GM18867 (cell line): ENCODE measurements around the gene DCD.
A peak's percentile ranks its signal among the peaks of the same experiment; 100 is the strongest.
"Not testable (repeated sequence)": the region's sequence is repeated elsewhere in the genome, so short reads cannot be mapped to it uniquely, and the experiment has no call there.

Experiments
- ATAC-seq: cut with Tn5 transposase; IDR thresholded peaks from one replicate; pipeline ENCODE4 v1.9.1; 2021; ENCODE audit warnings: mild to moderate bottlenecking, moderate library complexity; ENCODE audit not compliant: unreplicated experiment

DCD gene

DNA sequence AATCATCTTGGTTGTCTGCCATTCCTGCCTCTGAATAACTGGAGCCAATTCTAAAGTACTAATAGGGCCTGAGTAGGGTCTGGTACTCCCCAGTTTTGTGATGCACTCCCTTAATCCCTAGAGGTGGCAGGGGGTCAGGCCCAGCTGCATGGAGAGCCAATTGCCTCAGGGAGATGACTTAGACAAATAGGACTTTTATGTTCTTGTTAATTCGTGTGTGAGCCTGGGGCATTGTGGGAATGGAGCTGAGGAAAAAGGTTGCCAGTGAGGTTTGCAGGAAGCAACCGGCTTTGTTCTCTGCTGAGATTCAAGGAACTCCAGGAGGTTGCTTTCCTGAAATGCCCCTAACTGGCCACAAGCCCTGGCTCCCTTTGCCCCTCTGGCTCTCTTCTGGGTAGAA, 6.8 kb upstream of the DCD start:
- no peak for ATAC-seq

DNA sequence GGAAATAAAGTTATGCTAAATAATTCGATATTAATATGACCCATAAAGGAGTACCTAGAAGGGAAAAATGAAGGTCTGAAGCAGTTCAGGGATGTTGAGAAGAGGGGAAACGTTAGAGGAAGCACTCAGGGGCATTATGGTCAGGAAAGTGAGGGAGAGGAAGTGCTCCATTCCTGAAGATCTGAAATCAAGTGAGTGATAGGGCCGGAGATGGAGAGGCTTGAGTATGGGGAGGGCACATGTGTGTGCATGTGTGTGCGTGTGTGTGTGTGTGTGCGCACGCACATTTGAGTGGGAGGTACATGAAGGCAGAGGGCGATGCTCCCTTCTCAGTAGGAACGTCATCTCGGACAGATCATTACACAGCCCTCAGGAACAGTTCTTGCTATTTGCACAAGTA, 4.9 kb upstream of the DCD start:
- no peak for ATAC-seq

- no peak for ATAC-seq
These were observed 2.7 kb upstream of the DCD start for GRCh38 chr12:54650889-54651288.

DNA sequence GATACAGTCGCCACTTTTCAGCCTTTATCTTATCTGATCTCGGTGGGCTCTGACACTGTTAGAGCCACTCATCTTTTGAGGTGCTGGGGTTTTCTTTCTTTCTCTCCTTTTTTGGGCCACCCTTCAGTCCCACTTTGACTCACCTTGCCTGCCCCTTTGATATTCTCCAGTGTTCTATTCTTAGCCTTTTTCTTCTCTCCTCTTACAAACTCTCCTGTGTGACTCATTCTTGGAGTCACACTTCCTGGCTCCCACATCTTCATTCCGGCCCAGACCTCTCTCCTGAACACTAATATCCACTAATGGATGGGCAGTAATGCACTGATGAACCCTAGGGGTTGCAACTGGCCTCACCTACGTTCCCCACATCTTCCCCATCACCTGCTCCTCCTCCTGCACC, 2.2 kb upstream of the DCD start:
- no peak for ATAC-seq

GRCh38 chr12:54649825-54650224, 1.7 kb upstream of the DCD start:
- ATAC-seq = no peak

- no peak for ATAC-seq
These were observed 6.6 kb downstream of the DCD start for GRCh38 chr12:54641554-54641953.

GRCh38 chr12:54641089-54641488, 7.1 kb downstream of the DCD start:
- ATAC-seq = no peak

GRCh38 chr12:54639112-54639511, 9.1 kb downstream of the DCD start:
- ATAC-seq = not testable (repeated sequence)

- ATAC-seq = no peak
These were observed 13.4 kb downstream of the DCD start, which contains the start of gene LACRT for GRCh38 chr12:54634795-54635194. Gene LACRT, minus strand, starts transcription at chr12:54634895. Its CDS starts 54 bp downstream, at chr12:54634841.

- no peak for ATAC-seq
These were observed 16.0 kb downstream of the DCD start for GRCh38 chr12:54631988-54632728.

DNA sequence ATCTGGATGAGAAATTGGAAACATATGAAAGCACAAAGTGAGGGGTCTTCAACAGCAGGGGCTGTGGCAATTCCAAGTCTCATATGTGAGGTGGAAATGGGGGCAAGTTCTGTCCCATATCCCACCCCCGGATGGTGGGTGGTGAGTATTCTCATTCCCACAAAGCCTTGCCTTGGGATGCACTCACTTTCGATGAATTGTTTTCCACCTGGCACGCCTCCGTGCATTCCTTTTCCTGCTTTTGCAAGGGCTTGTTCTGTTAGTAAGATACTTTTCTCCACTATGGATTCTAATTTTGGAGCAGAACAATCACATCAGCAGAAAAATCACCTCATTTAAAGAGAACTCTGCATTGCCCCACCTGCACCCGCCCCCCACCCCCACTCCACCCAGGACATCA, 16.6 kb downstream of the DCD start:
- ATAC-seq = no peak

- no peak for ATAC-seq
These were observed 18.2 kb downstream of the DCD start for GRCh38 chr12:54629925-54630324.

DNA sequence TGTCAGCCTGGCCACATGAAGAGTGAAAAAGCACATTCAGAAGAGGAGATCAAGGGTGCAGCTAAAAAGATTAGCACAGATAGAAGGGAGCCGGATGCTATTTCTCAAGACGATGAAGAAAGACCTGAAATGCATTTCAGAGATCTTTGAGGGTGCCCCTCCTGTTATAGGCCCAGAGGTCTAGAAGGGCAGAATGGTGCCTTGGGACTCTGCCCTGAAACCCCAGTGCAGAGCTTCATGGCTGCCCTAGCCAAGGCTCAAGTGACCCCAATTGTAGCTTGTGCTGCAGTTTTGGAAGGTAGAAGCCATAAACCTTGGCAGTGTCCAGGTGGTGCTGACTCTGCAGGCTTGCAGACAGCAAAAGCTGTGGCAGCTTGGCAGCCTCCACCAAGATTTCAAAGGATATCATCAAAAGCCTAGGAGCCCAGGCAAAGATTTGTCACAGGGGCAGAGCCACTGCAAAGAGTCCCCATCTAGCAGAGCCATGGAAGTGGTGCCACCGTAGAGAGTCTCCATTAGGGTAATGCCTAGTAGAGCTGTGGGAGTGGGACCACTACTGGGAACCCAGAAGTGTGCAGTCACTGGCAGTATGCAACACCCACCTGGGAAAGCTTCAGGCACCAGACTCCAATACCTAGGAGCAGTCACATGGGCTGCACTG, 19.8 kb downstream of the DCD start:
- ATAC-seq = no peak

DNA sequence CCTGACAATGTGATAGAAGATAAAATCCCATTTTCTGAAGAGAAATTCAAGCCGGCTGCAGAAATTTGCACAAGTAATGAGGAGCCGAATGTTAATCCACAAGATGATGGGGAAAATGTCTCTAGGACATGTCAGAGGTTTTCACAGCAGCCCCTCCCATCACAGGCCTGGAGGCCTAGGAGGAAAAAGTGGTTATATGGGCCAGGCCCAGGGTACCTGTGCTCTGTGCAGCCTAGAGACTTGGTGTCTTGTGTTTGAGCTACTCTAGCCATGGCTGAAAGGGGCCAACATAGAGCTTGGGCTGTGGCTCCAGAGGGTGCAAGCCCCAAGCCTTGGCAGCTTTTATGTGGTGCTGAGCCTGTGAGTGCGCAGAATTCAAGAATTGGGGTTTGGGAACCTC, 20.9 kb downstream of the DCD start:
- ATAC-seq = no peak

GRCh38 chr12:54625598-54625997, 22.6 kb downstream of the DCD start:
- ATAC-seq = no peak

GRCh38 chr12:54624315-54625279, 23.6 kb downstream of the DCD start:
- ATAC-seq = no peak

GRCh38 chr12:54622463-54623183, 25.5 kb downstream of the DCD start:
- peak; percentile 55 for ATAC-seq

DNA sequence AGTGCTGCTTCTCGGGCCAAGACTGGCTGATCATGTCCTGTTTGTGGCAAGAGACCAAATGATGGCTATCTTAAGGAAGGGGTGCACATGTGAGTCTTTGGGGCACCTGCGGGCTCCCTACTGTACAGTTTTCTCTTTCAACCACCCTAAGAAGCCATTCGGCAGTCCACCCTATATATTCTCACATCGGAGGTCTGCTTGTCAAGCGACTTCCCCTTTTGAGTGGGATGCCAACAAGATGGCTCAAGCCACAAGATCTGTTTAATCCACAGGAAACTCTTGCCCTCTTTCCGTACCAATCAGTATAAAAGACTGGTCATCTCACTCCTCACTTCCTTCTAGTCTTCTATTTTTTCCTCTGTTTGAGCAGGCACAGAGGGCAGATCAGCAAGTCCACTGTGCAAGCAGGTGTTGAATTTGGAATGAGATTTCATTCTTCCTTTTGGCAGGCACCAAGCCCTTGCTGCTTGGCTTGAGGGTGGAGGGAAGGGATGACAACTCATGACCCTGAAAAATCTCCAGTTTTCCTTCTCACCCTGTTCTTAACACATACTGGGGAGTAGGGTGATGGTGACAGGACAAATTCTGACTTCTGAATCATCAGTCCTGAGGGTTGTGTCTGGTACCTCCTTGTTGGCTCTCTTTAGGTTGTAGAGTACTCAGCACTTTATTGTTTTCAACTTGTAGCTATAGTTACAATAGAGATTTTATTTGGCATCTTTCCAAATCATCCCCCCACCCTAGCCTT, 31.1 kb downstream of the DCD start:
- no peak for ATAC-seq

- no peak for ATAC-seq
These were observed 35.9 kb downstream of the DCD start for GRCh38 chr12:54612225-54612750.

- ATAC-seq = no peak
These were observed 36.4 kb downstream of the DCD start for GRCh38 chr12:54611715-54612149.
